NCI-H1105 (cell line): ENCODE measurements around the gene ZSCAN5C.
"Not testable (repeated sequence)": the region's sequence is repeated elsewhere in the genome, so short reads cannot be mapped to it uniquely, and the experiment has no call there.

Source experiments
- DNase-seq: peaks from one replicate; lab custom pipeline; 2025; lab: John Stamatoyannopoulos, UW

Gene ZSCAN5C, protein sequence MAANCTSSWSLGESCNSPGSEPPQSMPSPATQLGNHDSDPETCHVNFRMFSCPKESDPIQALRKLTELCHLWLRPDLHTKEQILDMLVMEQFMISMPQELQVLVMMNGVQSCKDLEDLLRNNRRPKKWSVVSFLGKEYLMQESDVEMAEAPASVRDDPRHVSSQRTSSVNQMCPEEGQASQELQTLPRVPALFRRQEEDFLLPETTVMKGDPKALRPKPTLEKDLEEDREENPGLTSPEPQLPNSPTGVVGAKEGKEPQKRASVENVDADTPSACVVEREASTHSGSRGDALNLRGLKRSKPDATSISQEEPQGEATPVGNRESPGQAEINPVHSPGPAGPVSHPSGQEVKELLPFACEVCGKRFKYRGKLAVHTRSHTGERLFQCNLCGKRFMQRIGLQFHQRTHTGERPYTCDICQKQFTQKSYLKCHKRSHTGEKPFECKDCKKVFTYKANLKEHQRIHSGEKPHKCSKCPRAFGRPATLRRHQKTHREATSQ

GRCh38 chr19:56201973-56202372 is at the start of gene ZSCAN5C:
TSS of gene ZSCAN5C (plus strand) at chr19:56202273. CDS start at chr19:56205914, 3,641 bp downstream.
- no peak for DNase-seq

DNA sequence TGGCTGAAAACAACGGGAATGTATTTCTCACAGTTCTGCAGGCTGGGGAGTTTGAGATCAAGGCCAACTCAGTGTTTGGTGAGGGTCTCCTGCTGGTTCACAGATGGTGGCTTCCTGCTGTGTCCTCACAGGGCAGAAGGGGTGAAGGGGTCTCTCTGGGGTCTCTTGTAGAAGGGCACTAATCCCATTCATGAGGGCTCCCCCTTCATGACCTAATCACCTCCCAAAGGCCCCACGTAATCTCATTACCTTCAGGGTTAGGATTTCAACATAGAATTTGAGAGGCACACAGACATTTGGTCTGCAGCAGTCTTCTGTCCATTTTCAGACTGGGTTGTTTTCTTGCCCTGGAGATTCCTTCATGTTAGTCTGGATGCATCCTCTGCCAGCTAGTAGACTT is 49.4 kb upstream of the ZSCAN5C start:
- DNase-seq = no peak

- no peak for DNase-seq
Measured at GRCh38 chr19:56153507-56153906, 48.6 kb upstream of the ZSCAN5C start.

GRCh38 chr19:56155124-56155687 is 46.9 kb upstream of the ZSCAN5C start:
- no peak for DNase-seq

- no peak for DNase-seq
Measured at GRCh38 chr19:56156768-56157167, 45.3 kb upstream of the ZSCAN5C start.

GRCh38 chr19:56158170-56158757 is 43.8 kb upstream of the ZSCAN5C start:
- no peak for DNase-seq

- no peak for DNase-seq
Measured at GRCh38 chr19:56159009-56159559, 43.0 kb upstream of the ZSCAN5C start.

GRCh38 chr19:56159622-56160271 is 42.3 kb upstream of the ZSCAN5C start:
- no peak for DNase-seq

DNA sequence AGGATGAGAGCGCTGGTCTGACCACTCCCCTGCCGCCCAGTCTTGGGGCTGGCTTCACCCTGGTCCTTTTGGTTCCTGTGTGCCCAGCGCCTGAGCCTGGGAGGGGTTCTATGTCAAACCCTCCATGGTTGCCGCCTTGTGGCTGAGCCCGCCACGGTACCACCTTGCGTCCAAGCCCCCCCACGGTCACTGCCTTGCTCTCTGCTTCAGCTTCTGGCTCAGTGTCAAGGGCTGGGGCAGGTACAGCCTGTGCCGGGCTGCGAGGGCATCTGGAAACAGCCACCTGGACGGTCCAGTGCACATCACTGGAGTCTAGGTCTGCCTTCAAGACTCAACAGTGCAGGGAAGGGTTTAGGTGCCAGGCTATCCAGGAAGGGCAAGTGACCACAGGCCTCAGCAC is 40.5 kb upstream of the ZSCAN5C start:
- DNase-seq = no peak

GRCh38 chr19:56162258-56162657 is 39.8 kb upstream of the ZSCAN5C start:
- no peak for DNase-seq

DNA sequence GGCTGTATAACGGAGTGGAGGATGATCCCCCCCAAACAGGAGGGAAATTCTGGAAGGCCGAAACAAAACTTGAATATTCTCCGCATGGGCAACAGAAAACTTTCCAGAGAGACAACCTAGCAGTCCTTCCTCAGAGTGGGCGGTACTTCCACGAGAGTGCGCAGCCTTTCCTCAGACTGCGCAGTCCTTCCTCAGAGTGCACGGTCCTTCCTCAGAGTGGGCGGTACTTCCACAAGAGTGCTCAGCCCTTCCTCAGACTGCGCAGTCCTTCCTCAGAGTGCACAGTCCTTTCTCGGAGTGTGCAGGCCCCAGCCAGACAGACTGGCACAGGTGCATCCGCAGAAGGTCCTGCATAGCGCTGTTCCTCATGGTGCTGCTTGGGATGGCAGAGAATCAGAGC is 39.0 kb upstream of the ZSCAN5C start:
- no peak for DNase-seq

DNA sequence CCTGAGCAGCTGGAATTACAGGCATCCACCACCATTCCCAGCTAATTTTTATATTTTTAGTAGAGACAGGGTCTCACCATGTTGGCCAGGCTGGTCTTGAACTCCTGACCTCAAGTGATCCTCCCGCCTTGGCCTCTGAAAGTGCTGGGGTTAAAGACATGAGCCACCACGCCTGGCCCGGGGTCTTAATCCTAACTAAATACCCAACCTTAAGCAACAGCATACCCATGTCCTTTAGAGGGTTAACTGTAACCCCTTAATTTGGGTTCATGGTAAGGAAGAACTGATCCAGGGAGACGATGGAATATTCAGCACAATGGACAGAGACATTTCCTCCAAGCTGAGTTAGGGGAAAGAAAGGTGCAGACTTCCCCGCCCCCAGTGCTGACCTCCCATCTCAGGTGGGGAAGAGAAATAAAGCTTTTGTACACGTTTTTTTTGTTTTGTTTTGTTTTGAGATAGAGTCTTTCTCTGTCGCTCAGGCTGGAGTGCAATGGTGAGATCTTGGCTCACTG is 35.0 kb upstream of the ZSCAN5C start:
- no peak for DNase-seq

GRCh38 chr19:56170261-56170660 is 31.8 kb upstream of the ZSCAN5C start:
- no peak for DNase-seq

- DNase-seq = no peak
Measured at GRCh38 chr19:56174086-56174485, 28.0 kb upstream of the ZSCAN5C start.

DNA sequence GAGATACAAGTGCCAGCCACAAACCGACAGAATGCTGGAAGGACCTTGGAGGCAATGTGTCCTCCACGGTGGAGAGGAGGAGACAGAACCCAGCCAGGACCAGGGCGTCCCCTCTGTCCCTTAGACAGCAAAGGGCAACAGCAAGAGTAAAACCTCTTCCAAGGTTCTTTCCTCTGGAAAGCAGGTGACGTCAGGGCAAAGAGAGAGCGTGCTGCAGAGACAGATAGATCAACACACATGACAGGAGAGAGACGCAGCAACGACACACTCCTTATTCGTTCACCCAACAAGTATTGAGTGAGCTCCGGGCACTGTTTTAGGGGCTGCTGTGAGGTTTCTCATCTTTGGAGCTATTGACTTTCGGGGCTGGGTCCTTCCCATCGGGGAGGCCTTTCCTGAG is 27.5 kb upstream of the ZSCAN5C start:
- no peak for DNase-seq

GRCh38 chr19:56175861-56176307 is 26.2 kb upstream of the ZSCAN5C start, which contains the start of gene GALP:
TSS of gene GALP (plus strand) at chr19:56176008. CDS start at chr19:56177109, 1,101 bp downstream.
- DNase-seq = not testable (repeated sequence)

DNA sequence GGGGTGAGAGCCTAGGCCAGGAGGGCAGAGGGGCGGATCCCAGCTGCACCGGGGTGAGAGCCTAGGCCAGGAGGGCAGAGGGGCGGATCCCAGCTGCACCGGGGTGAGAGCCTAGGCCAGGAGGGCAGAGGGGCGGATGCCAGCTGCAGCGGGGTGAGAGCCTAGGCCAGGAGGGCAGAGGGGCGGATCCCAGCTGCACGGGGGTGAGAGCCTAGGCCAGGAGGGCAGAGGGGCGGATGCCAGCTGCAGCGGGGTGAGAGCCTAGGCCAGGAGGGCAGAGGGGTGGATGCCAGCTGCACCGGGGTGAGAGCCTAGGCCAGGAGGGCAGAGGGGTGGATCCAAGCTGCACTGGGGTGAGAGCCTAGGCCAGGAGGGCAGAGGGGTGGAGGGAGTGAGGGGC is 25.8 kb upstream of the ZSCAN5C start:
- not testable (repeated sequence) for DNase-seq

GRCh38 chr19:56176881-56177280 is 25.2 kb upstream of the ZSCAN5C start:
- peak; percentile 13 for DNase-seq

GRCh38 chr19:56177564-56178243 is 24.4 kb upstream of the ZSCAN5C start:
- no peak for DNase-seq

GRCh38 chr19:56189785-56190184 is 12.3 kb upstream of the ZSCAN5C start:
- no peak for DNase-seq

DNA sequence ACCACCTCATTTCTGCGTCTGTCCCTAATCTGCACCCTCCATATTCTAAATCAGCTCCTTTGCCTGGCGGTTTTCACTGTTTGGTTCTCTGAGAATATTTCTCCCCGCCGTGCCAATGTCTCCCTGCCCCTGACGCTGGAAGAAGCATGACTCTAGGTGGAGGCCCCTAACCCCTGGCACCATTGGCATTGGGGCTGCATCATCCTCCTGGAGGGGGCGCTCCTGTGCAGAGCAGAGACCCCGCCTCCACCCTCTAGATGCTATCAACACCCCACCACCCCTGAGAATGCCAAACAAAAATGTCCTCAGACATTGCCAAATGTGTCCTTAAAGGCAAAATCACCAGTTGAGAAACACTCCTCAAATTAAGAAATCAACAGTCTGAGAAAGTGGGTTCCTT is 11.0 kb upstream of the ZSCAN5C start:
- DNase-seq = no peak
